WTC11 (cell line): ENCODE measurements around the gene PKHD1. TPM values are rescaled to one million over a fixed set of nuclear protein-coding genes. Genes with fewer than 3 reads are reported as not detected.

Experiments used
- ATAC-seq: fragments of 200-7000 bp; cut with Tn5 transposase; 2 replicates; pipeline ENCODE4 v1.10.0; 2021; ENCODE audit warnings: mild to moderate bottlenecking, moderate library complexity
- CTCF ChIA-PET: fragments of 300-600 bp; sonication (Branson Sonifier 250); formaldehyde crosslinking; loops from one replicate; lab custom pipeline; 2021; ENCODE audit warnings: antibody characterized with exemption; lab: Charles Lee
- POLR2A ChIA-PET: fragments of 350-600 bp; sonication (Branson Sonifier 250); formaldehyde crosslinking; loops from one replicate; lab custom pipeline; 2021; ENCODE audit warnings: antibody characterized with exemption; lab: Charles Lee
- DNase-seq: peaks from one replicate; pipeline ENCODE4 v3.0.0; 2021; ENCODE audit warnings: low spot score
- H3K27ac Mint-ChIP-seq: 2 replicates; pipeline ENCODE4 v1.8.0; 2021; ENCODE audit warnings: mixed read lengths
- H3K27me3 Mint-ChIP-seq: 2 replicates; pipeline ENCODE4 v1.8.0; 2021; ENCODE audit warnings: low read depth, mild to moderate bottlenecking, moderate library complexity, mixed read lengths
- H3K36me3 Mint-ChIP-seq: 2 replicates; pipeline ENCODE4 v1.8.0; 2021; ENCODE audit warnings: mixed read lengths
- H3K4me1 Mint-ChIP-seq: 2 replicates; pipeline ENCODE4 v1.8.0; 2022; ENCODE audit warnings: mixed read lengths
- H3K4me3 Mint-ChIP-seq: 2 replicates; pipeline ENCODE4 v1.8.0; 2021; ENCODE audit warnings: mild to moderate bottlenecking, moderate library complexity, mixed read lengths
- H3K9me3 Mint-ChIP-seq: 2 replicates; pipeline ENCODE4 v1.8.0; 2021; ENCODE audit warnings: mixed read lengths
- ATF1 ChIP-seq: sonication (generic); formaldehyde crosslinking; IDR thresholded peaks from 2 replicates; pipeline ENCODE4 v1.8.1; 2023; ENCODE audit warnings: mild to moderate bottlenecking, moderate library complexity, missing genetic modification reagents
- CBFB ChIP-seq: sonication (generic); formaldehyde crosslinking; IDR thresholded peaks from 2 replicates; pipeline ENCODE4 v1.8.1; 2022; ENCODE audit warnings: mild to moderate bottlenecking, low read depth, missing genetic modification reagents
- CREM ChIP-seq: sonication (generic); formaldehyde crosslinking; IDR thresholded peaks from 2 replicates; pipeline ENCODE4 v1.8.1; 2022; ENCODE audit warnings: mild to moderate bottlenecking, missing genetic modification reagents, moderate library complexity
- ELF4 ChIP-seq: sonication (generic); formaldehyde crosslinking; IDR thresholded peaks from 2 replicates; pipeline ENCODE4 v1.8.1; 2022; ENCODE audit warnings: low read depth, mild to moderate bottlenecking, moderate library complexity, missing genetic modification reagents
- EMX1 ChIP-seq: fragments of 250-450 bp; sonication (Bioruptor Pico); IDR thresholded peaks from 2 replicates; pipeline ENCODE4 v1.8.0; 2021; ENCODE audit warnings: mild to moderate bottlenecking
- ESRRA ChIP-seq: sonication (generic); formaldehyde crosslinking; IDR thresholded peaks from 2 replicates; pipeline ENCODE4 v1.8.1; 2022; ENCODE audit warnings: mild to moderate bottlenecking, missing genetic modification reagents, borderline replicate concordance
- IRF2 ChIP-seq: sonication (generic); formaldehyde crosslinking; IDR thresholded peaks from 2 replicates; pipeline ENCODE4 v1.8.0; 2022; ENCODE audit warnings: low read depth, missing genetic modification reagents, borderline replicate concordance
- MYBL2 ChIP-seq: sonication (generic); formaldehyde crosslinking; IDR thresholded peaks from 2 replicates; pipeline ENCODE4 v1.8.1; 2023; ENCODE audit warnings: mild to moderate bottlenecking, moderate library complexity, missing genetic modification reagents
- NFATC4 ChIP-seq: fragments of 250-450 bp; sonication (Bioruptor Pico); IDR thresholded peaks from 2 replicates; pipeline ENCODE4 v1.9.0; 2021; ENCODE audit warnings: mild to moderate bottlenecking
- NFYB ChIP-seq: sonication (generic); formaldehyde crosslinking; conservative IDR thresholded peaks from 2 replicates; pipeline ENCODE4 v1.8.0; 2022; ENCODE audit warnings: low read depth, missing genetic modification reagents
- RORB ChIP-seq: fragments of 250-450 bp; sonication (Bioruptor Pico); IDR thresholded peaks from 2 replicates; pipeline ENCODE4 v1.9.0; 2021; ENCODE audit warnings: mild to moderate bottlenecking
- SMAD4 ChIP-seq: sonication (generic); formaldehyde crosslinking; IDR thresholded peaks from 2 replicates; pipeline ENCODE4 v1.8.0; 2022; ENCODE audit warnings: mild to moderate bottlenecking, missing genetic modification reagents
- TEAD4 ChIP-seq: sonication (generic); formaldehyde crosslinking; IDR thresholded peaks from 2 replicates; pipeline ENCODE4 v1.8.0; 2022; ENCODE audit warnings: mild to moderate bottlenecking, missing genetic modification reagents
- ZBTB21 ChIP-seq: sonication (generic); formaldehyde crosslinking; IDR thresholded peaks from 2 replicates; pipeline ENCODE4 v1.8.1; 2023; ENCODE audit warnings: mild to moderate bottlenecking, missing genetic modification reagents, borderline replicate concordance
- ZNF671 ChIP-seq: fragments of 250-450 bp; sonication (Bioruptor Pico); IDR thresholded peaks from 2 replicates; pipeline ENCODE4 v1.8.0; 2021; ENCODE audit warnings: mild to moderate bottlenecking
- total RNA-seq: library from RNA; stranded (reverse); gene quantifications from 3 replicates; pipeline ENCODE4 v1.2.3, GENCODE V29; 2021
- TF ChIP-seq, protein P1 (sequence below): sonication (generic); formaldehyde crosslinking; IDR thresholded peaks from 2 replicates; pipeline ENCODE4 v1.8.1; 2022; ENCODE audit warnings: mild to moderate bottlenecking, moderate library complexity, missing genetic modification reagents
- TF ChIP-seq, protein P2 (sequence below): sonication (generic); formaldehyde crosslinking; IDR thresholded peaks from 2 replicates; pipeline ENCODE4 v1.8.1; 2023; ENCODE audit warnings: mild to moderate bottlenecking, missing genetic modification reagents
- TF ChIP-seq, protein P3 (sequence below): fragments of 250-450 bp; sonication (Bioruptor Pico); conservative IDR thresholded peaks from 2 replicates; pipeline ENCODE4 v1.9.0; 2021; ENCODE audit warnings: mild to moderate bottlenecking
- TF ChIP-seq, protein P4 (sequence below): fragments of 250-450 bp; sonication (Bioruptor Pico); IDR thresholded peaks from 2 replicates; pipeline ENCODE4 v1.8.0; 2021; ENCODE audit warnings: mild to moderate bottlenecking
- TF ChIP-seq, protein P5 (sequence below): sonication (generic); formaldehyde crosslinking; conservative IDR thresholded peaks from 2 replicates; pipeline ENCODE4 v1.8.1; 2022; ENCODE audit warnings: mild to moderate bottlenecking, missing genetic modification reagents
- TF ChIP-seq, protein P6 (sequence below): sonication (generic); formaldehyde crosslinking; IDR thresholded peaks from 2 replicates; pipeline ENCODE4 v1.8.0; 2023; ENCODE audit warnings: missing genetic modification reagents, mild to moderate bottlenecking, borderline replicate concordance

The PKHD1 gene
- total RNA-seq, 1 experiment from 2014 or later: 0.15 TPM

DNA sequence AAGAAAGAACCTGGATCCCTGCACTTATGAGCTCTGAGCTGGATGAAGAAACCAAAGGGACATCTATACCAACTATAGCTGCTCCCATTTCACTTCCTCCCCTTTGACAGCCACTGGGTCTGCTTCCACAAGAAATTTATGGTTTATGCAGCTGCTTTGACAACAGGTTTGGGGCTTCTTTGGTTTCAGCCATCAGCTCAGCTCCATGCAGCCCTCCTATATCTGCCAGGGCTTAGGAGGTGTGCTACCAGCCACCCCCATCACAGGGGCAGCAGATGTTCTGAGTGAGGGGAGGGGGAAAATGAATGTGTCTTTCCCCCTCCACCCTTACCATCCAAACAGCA, 29.2 kb upstream of the PKHD1 start:
- H3K27ac Mint-ChIP-seq: no peak overlapping the region
- POLR2A ChIA-PET: no interaction called here
- H3K36me3 Mint-ChIP-seq: peaks cover 17% of the 10 kb centered on the region
- H3K4me3 Mint-ChIP-seq: no peak overlapping the region
- ATAC-seq (no peak), DNase-seq (no peak)
- TF ChIP-seq, protein P1, sequence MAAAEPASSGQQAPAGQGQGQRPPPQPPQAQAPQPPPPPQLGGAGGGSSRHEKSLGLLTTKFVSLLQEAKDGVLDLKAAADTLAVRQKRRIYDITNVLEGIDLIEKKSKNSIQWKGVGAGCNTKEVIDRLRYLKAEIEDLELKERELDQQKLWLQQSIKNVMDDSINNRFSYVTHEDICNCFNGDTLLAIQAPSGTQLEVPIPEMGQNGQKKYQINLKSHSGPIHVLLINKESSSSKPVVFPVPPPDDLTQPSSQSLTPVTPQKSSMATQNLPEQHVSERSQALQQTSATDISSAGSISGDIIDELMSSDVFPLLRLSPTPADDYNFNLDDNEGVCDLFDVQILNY: no peak
- TF ChIP-seq, protein P2, sequence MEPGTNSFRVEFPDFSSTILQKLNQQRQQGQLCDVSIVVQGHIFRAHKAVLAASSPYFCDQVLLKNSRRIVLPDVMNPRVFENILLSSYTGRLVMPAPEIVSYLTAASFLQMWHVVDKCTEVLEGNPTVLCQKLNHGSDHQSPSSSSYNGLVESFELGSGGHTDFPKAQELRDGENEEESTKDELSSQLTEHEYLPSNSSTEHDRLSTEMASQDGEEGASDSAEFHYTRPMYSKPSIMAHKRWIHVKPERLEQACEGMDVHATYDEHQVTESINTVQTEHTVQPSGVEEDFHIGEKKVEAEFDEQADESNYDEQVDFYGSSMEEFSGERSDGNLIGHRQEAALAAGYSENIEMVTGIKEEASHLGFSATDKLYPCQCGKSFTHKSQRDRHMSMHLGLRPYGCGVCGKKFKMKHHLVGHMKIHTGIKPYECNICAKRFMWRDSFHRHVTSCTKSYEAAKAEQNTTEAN (CRISPR knock-in tag): no peak
- TF ChIP-seq RORB (CRISPR knock-in tag): no peak
- TF ChIP-seq, protein P3, sequence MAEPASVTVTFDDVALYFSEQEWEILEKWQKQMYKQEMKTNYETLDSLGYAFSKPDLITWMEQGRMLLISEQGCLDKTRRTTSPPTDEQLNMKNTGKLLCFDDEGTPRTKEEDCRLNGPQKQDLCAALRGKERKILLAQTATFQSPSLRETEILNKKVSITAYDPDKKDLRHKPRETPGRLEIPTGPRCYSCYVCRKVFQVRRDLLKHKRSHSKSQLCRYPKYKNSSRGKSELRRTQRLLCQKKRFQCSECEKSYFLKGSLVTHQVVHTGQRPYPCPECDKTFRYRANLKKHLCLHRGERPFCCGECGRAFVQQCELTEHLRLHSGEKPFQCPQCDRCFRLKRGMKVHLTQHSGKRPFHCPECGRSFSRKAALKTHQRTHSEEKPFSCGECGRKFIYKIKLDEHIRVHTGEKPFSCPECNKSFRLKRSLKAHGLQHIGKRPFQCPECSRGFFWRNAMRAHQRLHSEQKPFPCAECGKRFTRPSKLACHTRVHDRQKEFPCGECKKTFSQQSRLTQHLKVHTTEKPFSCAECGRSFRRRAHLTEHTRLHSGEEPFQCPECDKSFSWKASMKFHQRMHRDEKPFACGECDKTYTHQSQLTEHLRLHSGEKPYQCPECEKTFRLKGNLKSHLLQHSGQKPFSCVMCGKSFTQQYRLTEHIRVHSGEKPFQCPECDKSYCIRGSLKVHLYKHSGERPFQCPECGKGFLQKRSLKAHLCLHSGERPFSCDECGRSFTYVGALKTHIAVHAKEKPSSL: no peak
- no peaks in the 10 kb centered on the region; the same call in 1 of the 2 replicates for H3K27me3 Mint-ChIP-seq
- H3K4me1 Mint-ChIP-seq: peaks cover 8% of the 10 kb centered on the region
- CTCF ChIA-PET: no interaction called here
- H3K9me3 Mint-ChIP-seq: peaks cover 34% of the 10 kb centered on the region

DNA sequence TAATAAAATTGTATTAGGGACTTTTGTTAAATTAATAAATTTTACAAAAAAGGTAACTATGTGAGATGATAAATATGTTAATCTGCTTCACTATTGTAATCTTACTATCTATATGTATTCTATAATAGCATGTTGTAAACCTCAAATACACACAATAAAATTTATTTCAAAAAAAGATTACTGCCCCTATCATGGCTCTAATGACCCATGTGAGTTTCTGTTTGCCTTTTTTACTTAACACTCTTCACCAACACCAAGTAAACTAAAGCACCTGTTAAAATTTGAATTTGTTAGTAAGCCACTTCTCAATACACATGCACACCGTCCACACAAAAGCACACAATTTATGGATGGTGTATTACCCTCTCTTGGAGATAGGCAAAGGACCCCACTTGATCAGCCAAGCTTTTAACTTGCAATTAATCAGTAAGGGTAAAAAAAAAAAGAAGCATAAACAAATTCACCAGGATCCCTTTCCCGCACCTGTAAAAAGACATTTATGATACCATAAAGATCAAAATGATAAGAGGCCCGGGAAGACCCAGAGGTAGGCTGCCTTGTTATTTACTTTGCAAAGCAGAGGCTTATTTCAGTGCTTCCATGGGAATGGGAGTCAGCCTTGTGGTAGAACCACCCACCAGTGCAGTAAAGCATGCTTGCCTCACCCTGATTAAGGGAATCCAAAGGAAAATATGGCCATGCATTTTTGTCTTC, 28.6 kb upstream of the PKHD1 start:
- Mint-ChIP-seq H3K4me1 (peaks cover 8% of the 10 kb centered on the region), H3K36me3 (peaks cover 17% of the 10 kb centered on the region), H3K9me3 (peaks cover 37% of the 10 kb centered on the region), H3K4me3 (no peak overlapping the region), H3K27me3 (no peaks in the 10 kb centered on the region; the same call in 1 of the 2 replicates), H3K27ac (no peak overlapping the region)
- POLR2A ChIA-PET: no interaction called here
- CTCF ChIA-PET: no interaction called here
- DNase-seq (no peak), ATAC-seq (no peak)
- TF ChIP-seq ESRRA (CRISPR knock-in tag) (no peak), SMAD4 (CRISPR knock-in tag) (no peak), CBFB (CRISPR knock-in tag) (no peak), ELF4 (CRISPR knock-in tag) (no peak), ATF1 (CRISPR knock-in tag) (no peak)
- TF ChIP-seq, protein P1: no peak

DNA sequence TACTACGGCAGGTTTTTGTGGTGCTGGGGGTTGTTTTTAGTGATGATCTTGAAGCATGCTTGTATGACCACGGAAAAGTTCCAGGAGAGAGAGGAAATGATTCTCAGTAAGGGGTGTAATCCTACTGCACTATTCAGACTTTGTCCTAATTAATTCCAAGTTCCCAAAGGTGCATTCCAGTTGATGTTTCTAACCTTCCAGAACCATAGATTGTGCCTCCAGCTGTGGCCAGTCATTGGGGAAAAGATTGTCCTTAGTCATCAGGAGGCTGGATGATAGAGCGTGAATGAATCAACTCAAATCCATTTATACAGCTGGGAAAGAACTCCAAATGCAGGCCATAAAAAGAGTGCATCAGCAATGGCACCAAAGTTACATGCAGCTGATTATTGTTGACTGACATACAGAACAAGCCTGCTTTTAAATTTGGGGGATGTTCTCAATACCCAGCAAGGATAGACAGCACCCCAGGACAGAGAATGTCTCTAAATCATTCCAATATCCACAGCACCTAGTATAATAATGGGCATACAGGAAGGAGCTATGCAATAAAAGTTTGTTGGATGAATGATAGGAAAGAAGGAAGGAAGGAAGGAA, 27.8 kb upstream of the PKHD1 start:
- DNase-seq (no peak), ATAC-seq (no peak)
- Mint-ChIP-seq H3K4me3 (no peak overlapping the region), H3K4me1 (peaks cover 8% of the 10 kb centered on the region), H3K27ac (no peak overlapping the region), H3K27me3 (no peaks in the 10 kb centered on the region; the same call in 1 of the 2 replicates), H3K9me3 (peaks cover 34% of the 10 kb centered on the region), H3K36me3 (peaks cover 14% of the 10 kb centered on the region)
- ChIA-PET POLR2A (no interaction called here), CTCF (no interaction called here)
- no peak for TF ChIP-seq EMX1 (CRISPR knock-in tag)
- TF ChIP-seq, protein P4, sequence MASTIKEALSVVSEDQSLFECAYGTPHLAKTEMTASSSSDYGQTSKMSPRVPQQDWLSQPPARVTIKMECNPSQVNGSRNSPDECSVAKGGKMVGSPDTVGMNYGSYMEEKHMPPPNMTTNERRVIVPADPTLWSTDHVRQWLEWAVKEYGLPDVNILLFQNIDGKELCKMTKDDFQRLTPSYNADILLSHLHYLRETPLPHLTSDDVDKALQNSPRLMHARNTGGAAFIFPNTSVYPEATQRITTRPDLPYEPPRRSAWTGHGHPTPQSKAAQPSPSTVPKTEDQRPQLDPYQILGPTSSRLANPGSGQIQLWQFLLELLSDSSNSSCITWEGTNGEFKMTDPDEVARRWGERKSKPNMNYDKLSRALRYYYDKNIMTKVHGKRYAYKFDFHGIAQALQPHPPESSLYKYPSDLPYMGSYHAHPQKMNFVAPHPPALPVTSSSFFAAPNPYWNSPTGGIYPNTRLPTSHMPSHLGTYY (CRISPR knock-in tag): no peak
- TF ChIP-seq, protein P5, sequence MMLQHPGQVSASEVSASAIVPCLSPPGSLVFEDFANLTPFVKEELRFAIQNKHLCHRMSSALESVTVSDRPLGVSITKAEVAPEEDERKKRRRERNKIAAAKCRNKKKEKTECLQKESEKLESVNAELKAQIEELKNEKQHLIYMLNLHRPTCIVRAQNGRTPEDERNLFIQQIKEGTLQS (CRISPR knock-in tag): no peak
- no peak for TF ChIP-seq IRF2
- TF ChIP-seq ATF1 (CRISPR knock-in tag): no peak
- TF ChIP-seq ZBTB21 (CRISPR knock-in tag): no peak
- TF ChIP-seq ZNF671 (CRISPR knock-in tag): no peak
- no peak for TF ChIP-seq NFATC4
- TF ChIP-seq MYBL2: no peak
- no peak for TF ChIP-seq TEAD4 (CRISPR knock-in tag)
- TF ChIP-seq NFYB (CRISPR knock-in tag): no peak
- TF ChIP-seq, protein P6, sequence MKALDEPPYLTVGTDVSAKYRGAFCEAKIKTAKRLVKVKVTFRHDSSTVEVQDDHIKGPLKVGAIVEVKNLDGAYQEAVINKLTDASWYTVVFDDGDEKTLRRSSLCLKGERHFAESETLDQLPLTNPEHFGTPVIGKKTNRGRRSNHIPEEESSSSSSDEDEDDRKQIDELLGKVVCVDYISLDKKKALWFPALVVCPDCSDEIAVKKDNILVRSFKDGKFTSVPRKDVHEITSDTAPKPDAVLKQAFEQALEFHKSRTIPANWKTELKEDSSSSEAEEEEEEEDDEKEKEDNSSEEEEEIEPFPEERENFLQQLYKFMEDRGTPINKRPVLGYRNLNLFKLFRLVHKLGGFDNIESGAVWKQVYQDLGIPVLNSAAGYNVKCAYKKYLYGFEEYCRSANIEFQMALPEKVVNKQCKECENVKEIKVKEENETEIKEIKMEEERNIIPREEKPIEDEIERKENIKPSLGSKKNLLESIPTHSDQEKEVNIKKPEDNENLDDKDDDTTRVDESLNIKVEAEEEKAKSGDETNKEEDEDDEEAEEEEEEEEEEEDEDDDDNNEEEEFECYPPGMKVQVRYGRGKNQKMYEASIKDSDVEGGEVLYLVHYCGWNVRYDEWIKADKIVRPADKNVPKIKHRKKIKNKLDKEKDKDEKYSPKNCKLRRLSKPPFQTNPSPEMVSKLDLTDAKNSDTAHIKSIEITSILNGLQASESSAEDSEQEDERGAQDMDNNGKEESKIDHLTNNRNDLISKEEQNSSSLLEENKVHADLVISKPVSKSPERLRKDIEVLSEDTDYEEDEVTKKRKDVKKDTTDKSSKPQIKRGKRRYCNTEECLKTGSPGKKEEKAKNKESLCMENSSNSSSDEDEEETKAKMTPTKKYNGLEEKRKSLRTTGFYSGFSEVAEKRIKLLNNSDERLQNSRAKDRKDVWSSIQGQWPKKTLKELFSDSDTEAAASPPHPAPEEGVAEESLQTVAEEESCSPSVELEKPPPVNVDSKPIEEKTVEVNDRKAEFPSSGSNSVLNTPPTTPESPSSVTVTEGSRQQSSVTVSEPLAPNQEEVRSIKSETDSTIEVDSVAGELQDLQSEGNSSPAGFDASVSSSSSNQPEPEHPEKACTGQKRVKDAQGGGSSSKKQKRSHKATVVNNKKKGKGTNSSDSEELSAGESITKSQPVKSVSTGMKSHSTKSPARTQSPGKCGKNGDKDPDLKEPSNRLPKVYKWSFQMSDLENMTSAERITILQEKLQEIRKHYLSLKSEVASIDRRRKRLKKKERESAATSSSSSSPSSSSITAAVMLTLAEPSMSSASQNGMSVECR: no peak
- no peak for TF ChIP-seq CREM
